Nucleus accumbens (tissue), 56 donors: Measurements from ENCODE around the gene C1orf159.
"Not testable (repeated sequence)": the region's sequence is repeated elsewhere in the genome, so short reads cannot be mapped to it uniquely, and the experiment has no call there.

ENCODE experiments used
- DNase-seq, 56 donors: peaks; one replicate each; lab custom pipeline; 2025; lab: John Stamatoyannopoulos, UW

C1orf159 gene

DNA sequence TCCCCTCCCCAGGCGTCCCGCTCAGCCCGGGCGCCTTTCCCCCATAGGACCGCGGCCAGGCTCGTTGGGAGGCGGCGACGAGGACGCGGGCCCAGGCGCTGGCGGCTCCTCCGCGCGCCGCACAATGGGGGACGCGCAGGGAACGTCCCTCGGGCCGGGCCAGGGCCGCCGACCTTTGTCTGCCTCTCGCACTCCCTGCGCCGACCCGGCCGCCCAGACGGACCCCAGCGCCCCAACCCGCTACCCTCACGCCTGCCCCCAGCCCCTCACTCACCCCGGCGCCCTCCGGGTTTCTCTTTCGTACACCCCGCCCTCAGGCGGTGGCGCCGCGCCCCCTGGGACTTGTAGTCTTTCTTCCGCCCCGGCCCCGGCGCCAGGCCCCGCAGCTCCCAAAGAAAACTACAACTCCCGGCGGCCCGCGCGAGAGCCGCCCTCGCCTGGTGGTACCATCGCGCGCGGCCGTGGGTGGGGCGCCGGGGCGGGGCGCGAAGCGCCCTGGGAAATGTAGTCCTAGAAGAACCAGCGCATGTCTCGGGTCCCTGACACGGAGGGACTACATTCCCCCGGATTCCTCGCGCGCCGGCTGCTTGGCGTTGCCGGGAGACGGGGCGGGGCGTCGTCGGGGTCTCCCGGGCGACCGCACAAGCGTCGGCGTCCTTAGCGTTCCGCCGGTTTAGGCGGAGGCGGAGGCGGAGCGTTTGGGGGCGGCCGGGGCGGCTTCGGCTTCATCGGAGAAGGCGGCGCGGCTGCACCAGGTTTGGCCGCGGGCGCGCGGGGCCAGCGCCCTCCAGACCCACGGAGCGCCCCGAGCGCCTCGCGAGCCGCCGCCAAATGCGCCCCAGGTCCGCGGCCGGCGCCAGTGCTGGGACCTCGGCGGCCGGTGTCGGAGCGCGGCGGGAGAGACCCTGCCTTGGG lies at the start of gene C1orf159:
TSS of gene C1orf159 (minus strand) at position 304 of the 915 bp plus-strand sequence. CDS start 24,546 bp downstream, outside the sequence.
- DNase-seq, result peak; percentile 76 to 100 (median 98)

DNA sequence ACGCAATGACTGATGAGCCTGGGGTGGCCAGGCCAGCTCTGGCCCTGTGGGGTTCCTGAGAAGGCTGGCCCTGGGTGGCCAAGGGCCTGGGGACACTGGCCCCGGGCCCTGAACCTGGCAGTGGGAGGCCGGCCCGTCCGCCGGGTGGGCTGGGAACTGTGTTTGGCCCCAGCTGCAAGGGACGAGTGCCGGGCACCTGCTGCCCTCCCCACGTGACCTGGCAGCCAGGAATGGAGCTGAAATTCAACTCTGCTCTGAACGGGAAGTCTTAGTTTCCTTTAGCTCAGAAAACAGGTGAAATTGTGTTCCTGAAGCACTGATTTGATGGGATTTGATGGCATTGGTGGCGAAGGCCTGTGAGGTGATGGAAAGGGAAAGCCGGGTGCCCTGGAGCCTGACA lies 49.6 kb upstream of the C1orf159 start:
- DNase-seq, result no peak

GRCh38 chr1:1164701-1165451 lies 49.0 kb upstream of the C1orf159 start:
- DNase-seq, result no peak

DNA sequence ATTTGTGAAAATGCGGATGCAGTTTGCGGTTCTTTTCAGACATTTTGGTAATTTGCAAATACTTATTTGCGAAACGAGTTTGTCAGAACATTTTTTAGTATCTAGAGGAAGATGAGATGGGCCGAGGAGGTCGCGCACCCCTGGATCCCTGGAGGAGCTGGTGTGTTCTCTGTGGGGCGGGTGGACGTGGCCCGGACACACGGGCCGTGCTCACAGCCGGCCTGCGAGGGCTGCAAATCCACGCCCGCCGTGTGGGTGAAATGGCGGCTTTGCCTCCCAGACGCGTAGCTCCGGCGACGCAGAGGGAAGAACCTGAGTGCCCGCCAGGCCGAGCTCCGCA lies 48.4 kb upstream of the C1orf159 start:
- DNase-seq, result no peak

- no peak for DNase-seq
Measured at GRCh38 chr1:1163538-1164070, 47.7 kb upstream of the C1orf159 start.

DNA sequence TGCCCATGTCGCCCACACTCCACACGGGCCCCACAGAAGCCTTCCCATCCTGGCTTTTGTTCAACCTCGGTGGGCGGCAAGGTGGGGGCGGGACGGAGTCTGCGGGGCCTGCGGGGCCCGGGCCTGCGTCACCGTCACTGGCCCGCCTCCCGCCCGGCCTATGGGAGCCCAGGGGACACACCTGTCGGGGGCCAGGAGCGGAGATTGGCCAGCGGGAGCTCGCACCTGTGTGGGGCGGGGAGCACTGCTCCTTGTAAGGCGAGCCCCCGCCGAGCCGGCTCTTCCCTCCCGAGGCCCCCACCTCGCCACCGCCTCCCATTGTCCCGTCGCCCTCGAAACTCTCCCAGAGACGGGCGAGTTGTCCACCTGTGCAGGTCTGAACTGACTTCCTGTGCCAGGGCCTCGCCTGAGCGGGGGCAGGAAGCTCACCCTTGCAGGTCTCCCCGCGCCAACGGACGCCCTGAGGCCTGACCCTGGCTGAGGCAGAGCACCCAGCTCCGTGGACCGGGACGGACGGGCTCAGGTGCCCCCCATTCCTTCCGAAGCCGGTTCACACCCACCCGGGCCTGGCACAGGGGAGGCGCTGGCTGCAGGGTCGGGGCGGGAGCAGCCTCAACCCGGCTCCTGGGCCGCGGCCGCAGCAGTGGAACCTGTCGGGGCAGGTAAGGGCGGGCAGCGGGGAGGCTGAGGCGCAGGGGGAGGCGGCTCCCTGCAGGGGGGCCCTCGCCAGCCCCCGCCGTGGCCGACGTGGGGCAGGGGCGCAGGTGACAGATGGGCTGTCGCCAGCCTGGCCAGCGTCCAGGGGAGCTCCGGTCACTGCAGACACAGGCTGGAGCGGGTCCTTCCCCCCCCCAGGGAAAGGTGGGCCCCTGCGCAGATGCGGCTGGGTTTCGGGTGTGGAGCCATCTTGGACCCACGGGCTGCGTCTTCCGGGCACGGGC lies 47.0 kb upstream of the C1orf159 start:
- no peak for DNase-seq

- no peak for DNase-seq
Measured at GRCh38 chr1:1161683-1162079, 45.8 kb upstream of the C1orf159 start.

- no peak for DNase-seq
Measured at GRCh38 chr1:1161078-1161682, 45.3 kb upstream of the C1orf159 start.

- DNase-seq, result no peak
Measured at GRCh38 chr1:1160281-1160930, 44.5 kb upstream of the C1orf159 start.

- peak; percentile 14 to 90 (median 78) for DNase-seq
Measured at GRCh38 chr1:1157914-1158710, 42.2 kb upstream of the C1orf159 start.

DNA sequence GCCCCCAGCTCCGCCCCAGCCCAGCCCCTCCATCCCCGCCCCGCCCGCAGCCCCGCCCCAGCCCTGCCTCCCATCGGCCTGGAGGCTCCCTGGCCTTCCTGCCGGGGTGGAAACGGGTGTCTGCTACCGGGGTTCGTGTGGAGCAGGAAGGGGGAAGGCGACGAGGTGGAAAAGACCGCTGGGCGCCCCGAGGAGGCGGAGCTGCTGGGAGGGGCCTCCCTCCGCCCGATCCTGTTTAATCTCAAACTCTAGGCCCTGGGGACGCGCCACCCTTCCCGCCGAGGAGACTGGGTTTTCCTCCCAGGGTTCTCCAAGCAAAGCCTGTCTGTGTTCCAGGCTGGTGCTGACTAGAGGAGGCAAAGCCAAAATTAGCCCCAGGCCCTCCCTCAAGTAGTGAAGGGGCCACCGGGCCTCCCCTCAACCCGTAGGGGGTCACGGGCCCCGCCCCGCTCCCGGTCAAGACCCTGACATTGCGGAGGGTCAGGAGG lies 41.6 kb upstream of the C1orf159 start:
- peak in 54 of 56 donors; percentile 10 to 81 (median 60) for DNase-seq

DNA sequence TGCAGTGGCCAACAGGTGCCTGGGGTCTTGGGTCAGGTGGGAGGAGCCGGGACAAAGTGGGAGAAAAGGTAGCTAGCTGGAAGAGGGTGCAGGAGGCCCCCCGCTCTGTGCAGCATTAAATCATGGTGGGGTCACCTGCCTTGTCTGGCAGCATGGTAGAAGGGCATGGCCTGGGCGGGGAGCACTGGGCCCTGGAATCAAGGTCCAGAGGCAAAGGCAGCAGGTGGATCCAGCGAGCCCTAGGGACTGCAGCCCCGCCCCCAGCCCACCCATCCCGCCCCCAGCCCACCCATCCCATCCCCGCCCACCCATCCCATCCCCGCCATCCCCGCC lies 41.1 kb upstream of the C1orf159 start:
- peak in 7 of 56 donors; percentile 11 to 54 (median 29) for DNase-seq

- peak in 3 of 56 donors; percentile 6 to 13 (median 7) for DNase-seq
Measured at GRCh38 chr1:1156140-1157032, 40.5 kb upstream of the C1orf159 start.

DNA sequence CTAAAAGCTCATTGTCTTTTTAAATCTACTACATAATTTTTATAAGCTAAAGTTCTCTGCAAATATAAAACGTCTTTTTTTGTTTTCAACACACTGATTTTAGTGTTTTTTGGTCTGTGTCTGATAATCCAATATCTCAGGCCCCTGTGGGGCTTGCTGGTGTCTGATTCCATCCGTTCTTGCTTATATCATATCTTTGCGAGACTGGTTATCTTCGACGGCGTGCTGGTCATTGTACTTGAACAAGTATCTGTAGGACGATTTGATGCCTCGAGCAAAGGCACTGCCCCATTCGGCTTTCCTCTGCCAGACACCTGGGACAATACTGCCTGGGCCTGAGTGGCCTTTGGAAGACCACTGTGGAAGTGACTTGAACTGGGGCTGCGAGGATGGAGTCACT lies 39.4 kb upstream of the C1orf159 start:
- no peak for DNase-seq

DNA sequence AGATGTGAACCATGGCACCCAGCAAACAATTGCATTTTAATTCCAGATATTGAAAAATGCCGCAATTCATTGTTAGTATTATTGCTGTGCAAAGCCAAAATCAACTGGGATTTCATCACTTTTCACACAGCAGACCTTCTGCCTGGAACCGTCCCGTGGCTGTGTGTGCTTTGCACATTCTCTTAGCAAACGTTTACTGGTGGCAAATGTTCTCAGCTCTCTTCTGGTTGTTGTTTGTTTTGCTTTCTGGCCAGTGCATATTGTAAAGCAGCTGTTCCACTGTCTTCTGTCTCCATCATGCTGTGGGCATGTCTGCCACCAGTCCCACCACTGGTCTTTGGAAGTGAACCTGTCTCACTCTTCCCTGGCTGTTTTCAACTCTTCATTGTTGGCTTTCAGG lies 38.0 kb upstream of the C1orf159 start:
- DNase-seq, result no peak

- DNase-seq, result not testable (repeated sequence)
Measured at GRCh38 chr1:1153215-1153614, 37.3 kb upstream of the C1orf159 start.

GRCh38 chr1:1152431-1152830 lies 36.5 kb upstream of the C1orf159 start:
- not testable (repeated sequence) for DNase-seq
